HepG2 (cell line): ENCODE results near the gene EMC10. TPM values are rescaled to one million over a fixed set of nuclear protein-coding genes. Genes with fewer than 3 reads are reported as not detected.

Experiments
- ATAC-seq: fragments of 200-7000 bp; cut with Tn5 transposase; 3 replicates; pipeline ENCODE4 v1.9.1; 2020; ENCODE audit warnings: mild to moderate bottlenecking, moderate library complexity
- BruUV-seq: library from RNA; stranded (reverse); fragments of 400-500 nt; replicated peaks from 2 replicates; lab custom pipeline; 2021; lab: Mats Ljungman, UMichigan
- CTCF ChIA-PET: fragments of 300-600 bp; formaldehyde crosslinking; extraction: SDS; loops from one replicate; lab custom pipeline; 2021; ENCODE audit warnings: low total read pairs, inconsistent platforms, low intra/inter-chr PET ratio; lab: Yijun Ruan, JAX
- POLR2A ChIA-PET: fragments of 350-600 bp; sonication (Branson Sonifier 250); formaldehyde crosslinking; loops from one replicate; lab custom pipeline; 2020; ENCODE audit warnings: antibody characterized with exemption, inconsistent platforms; lab: Yijun Ruan, JAX
- DNase-seq: peaks from one replicate; pipeline ENCODE4 v3.0.0-alpha.2; 2015; ENCODE audit warnings: low spot score
- FAIRE-seq: peaks from 3 replicates; lab custom pipeline; 2011; peaks lifted over from hg19 to GRCh38; lab: Jason Lieb, UNC
- H2AFZ ChIP-seq: one replicate; pipeline ENCODE4 v1.6.1; 2011; ENCODE audit warnings: low read length, inconsistent platforms
- H3K27ac ChIP-seq: fragments of 300-600 bp; 3 replicates; pipeline ENCODE4 v1.8.0; 2011; ENCODE audit warnings: mixed run types, mild to moderate bottlenecking, mixed read lengths, low read length, inconsistent platforms; ENCODE audit not compliant: insufficient read depth; ENCODE audit errors: extremely low read length
- H3K27me3 ChIP-seq, 2 experiments: fragments of 200-600 bp in 1 of 2; 2 replicates in 1 of 2; 3 replicates in 1 of 2; pipeline versions ENCODE4 v1.6.0 to v1.8.0; 2011; ENCODE audit warnings: low read length in 2 of 2, mild to moderate bottlenecking in 2 of 2, moderate library complexity in 2 of 2, inconsistent platforms in 1 of 2; ENCODE audit not compliant: insufficient read depth in 2 of 2, control insufficient read depth in 1 of 2
- H3K36me3 ChIP-seq, 2 experiments: fragments of 200-600 bp in 1 of 2; replicated peaks in 1 of 2; 2 replicates in 1 of 2; 3 replicates in 1 of 2; pipeline versions ENCODE4 v1.5.1 to v1.8.0; 2011; ENCODE audit warnings: low read length in 2 of 2, inconsistent platforms in 1 of 2; ENCODE audit not compliant: insufficient read depth in 2 of 2, control insufficient read depth in 1 of 2
- H3K4me1 ChIP-seq: 2 replicates; pipeline ENCODE4 v1.5.1; 2012; ENCODE audit warnings: low read length, inconsistent platforms; ENCODE audit not compliant: insufficient read depth
- H3K4me2 ChIP-seq: 2 replicates; pipeline ENCODE4 v1.6.0; 2011; ENCODE audit warnings: low read depth, low read length, inconsistent platforms
- H3K4me3 ChIP-seq, 3 experiments: fragments of 200-600 bp in 1 of 3; sonication (generic), shearing (Covaris generic) in 1 of 3; replicated peaks in 1 of 3; 2 replicates each; pipeline ENCODE4 v1.5.1; 2011 to 2016; ENCODE audit warnings: low read length in 3 of 3, inconsistent platforms in 2 of 3, low read depth in 2 of 3, mild to moderate bottlenecking in 2 of 3, control low read depth in 1 of 3, mixed read lengths in 1 of 3; ENCODE audit not compliant: insufficient read depth in 1 of 3
- H3K79me2 ChIP-seq: one replicate; pipeline ENCODE4 v1.6.1; 2011; ENCODE audit warnings: low read length, inconsistent platforms; ENCODE audit not compliant: insufficient read depth
- H3K9ac ChIP-seq: 2 replicates; pipeline ENCODE4 v1.6.0; 2011; ENCODE audit warnings: mild to moderate bottlenecking, low read depth, low read length, inconsistent platforms; ENCODE audit not compliant: insufficient read depth
- H3K9me3 ChIP-seq: 2 replicates; pipeline ENCODE4 v1.5.1; 2012; ENCODE audit warnings: mild to moderate bottlenecking, low read length
- H4K20me1 ChIP-seq: 2 replicates; pipeline ENCODE4 v1.6.0; 2011; ENCODE audit warnings: inconsistent platforms, mild to moderate bottlenecking, low read length, moderate library complexity; ENCODE audit not compliant: insufficient read depth
- ATF6 ChIP-seq: sonication (generic); formaldehyde crosslinking; conservative IDR thresholded peaks from 2 replicates; pipeline ENCODE4 v1.4.0; 2020; ENCODE audit warnings: missing genetic modification reagents
- CREB1 ChIP-seq, 2 experiments: fragments of 450-650 bp in 1 of 2; IDR thresholded peaks; 2 replicates each; pipeline ENCODE4 v1.6.1; 2016 to 2017; ENCODE audit warnings: control low read depth in 1 of 2, mild to moderate bottlenecking in 1 of 2, missing compliant biosample characterization in 1 of 2, missing genetic modification characterization in 1 of 2
- DRAP1 ChIP-seq: IDR thresholded peaks from 2 replicates; pipeline ENCODE4 v1.6.1; 2016; ENCODE audit warnings: missing genetic modification reagents, missing compliant biosample characterization
- GMEB1 ChIP-seq: sonication (generic); formaldehyde crosslinking; IDR thresholded peaks from 2 replicates; pipeline ENCODE4 v1.5.1; 2020; ENCODE audit warnings: missing genetic modification reagents, mild to moderate bottlenecking, borderline replicate concordance
- HINFP ChIP-seq: sonication (generic); formaldehyde crosslinking; IDR thresholded peaks from 2 replicates; pipeline ENCODE4 v1.4.0; 2020; ENCODE audit warnings: low read depth, mild to moderate bottlenecking, missing genetic modification reagents
- MYC ChIP-seq: sonication (generic); formaldehyde crosslinking; IDR thresholded peaks from 2 replicates; pipeline ENCODE4 v1.9.0; 2021; ENCODE audit warnings: missing genetic modification reagents, borderline replicate concordance
- NFE2L1 ChIP-seq: sonication (generic); formaldehyde crosslinking; IDR thresholded peaks from 2 replicates; pipeline ENCODE4 v1.4.0; 2020; ENCODE audit warnings: missing genetic modification reagents, mild to moderate bottlenecking, borderline replicate concordance
- PBX2 ChIP-seq: IDR thresholded peaks from 2 replicates; pipeline ENCODE4 v1.6.1; 2016; ENCODE audit warnings: control low read depth
- PHF8 ChIP-seq: sonication (generic); formaldehyde crosslinking; IDR thresholded peaks from 2 replicates; pipeline ENCODE4 v1.5.0; 2020; ENCODE audit warnings: missing genetic modification reagents
- POLR2AphosphoS5 ChIP-seq: IDR thresholded peaks from 2 replicates; pipeline ENCODE4 v1.6.1; 2012; ENCODE audit warnings: low read depth, low read length
- PREB ChIP-seq: sonication (generic); formaldehyde crosslinking; IDR thresholded peaks from 2 replicates; pipeline ENCODE4 v1.4.0; 2020; ENCODE audit warnings: missing genetic modification reagents
- SP2 ChIP-seq: sonication (generic); formaldehyde crosslinking; IDR thresholded peaks from 2 replicates; pipeline ENCODE4 v1.5.1; 2020; ENCODE audit warnings: mild to moderate bottlenecking, missing genetic modification reagents
- ZNF224 ChIP-seq: sonication (generic); formaldehyde crosslinking; IDR thresholded peaks from 2 replicates; pipeline ENCODE4 v1.5.0; 2020; ENCODE audit warnings: mild to moderate bottlenecking, missing genetic modification reagents
- ZNF414 ChIP-seq: sonication (generic); formaldehyde crosslinking; IDR thresholded peaks from 2 replicates; pipeline ENCODE4 v1.5.0; 2020; ENCODE audit warnings: missing genetic modification reagents
- ZNF576 ChIP-seq: sonication (generic); formaldehyde crosslinking; IDR thresholded peaks from 2 replicates; pipeline ENCODE4 v1.4.0; 2020; ENCODE audit warnings: mild to moderate bottlenecking, missing genetic modification reagents
- ZNF660 ChIP-seq: sonication (generic); formaldehyde crosslinking; IDR thresholded peaks from 2 replicates; pipeline ENCODE4 v1.5.1; 2020; ENCODE audit warnings: mild to moderate bottlenecking, low read depth, missing genetic modification reagents, borderline replicate concordance
- WGBS: methylation state at CpG from one replicate; pipeline ENCODE4 v1.1.6; 2017; ENCODE audit warnings: low lambda C conversion rate; 5-methylcytosine and 5-hydroxymethylcytosine counted together
- in situ Hi-C: cut with HindIII; loops from 2 replicates; pipeline ENCODE4 v1.10.0; 2017; ENCODE audit warnings: low pct_unique_long_range_greater_than_20kb; ENCODE audit not compliant: extremely low pct_ligation_motif_present
- intact Hi-C: fragments of 100-400 bp; cut with micrococcal nuclease; formaldehyde crosslinking; loops from one replicate; pipeline ENCODE4 v1.10.0; 2022; ENCODE audit not compliant: unreplicated experiment
- polyA plus RNA-seq, 8 experiments: library from polyadenylated mRNA; depleted of rRNA in 3 of 8; stranded (reverse) in 7 of 8; unstranded in 1 of 8; fragments of >200 nt; fragmentation: Illumina TruSeq in 4 of 8; extraction: Trizol in 4 of 8; gene quantifications; 2 replicates each; pipeline versions ENCODE4 v1.2.1 to v1.2.3, GENCODE V29; 2011 to 2016; ENCODE audit warnings: low read depth in 4 of 8, missing spikeins in 1 of 8, mixed read lengths in 1 of 8; ENCODE audit not compliant: insufficient read depth in 1 of 8
- total RNA-seq, 5 experiments: library from RNA; depleted of rRNA; stranded (reverse); fragments of >200 nt; fragmentation: Illumina TruSeq; extraction: Trizol; gene quantifications; 2 replicates each; pipeline ENCODE4 v1.2.3, GENCODE V29; 2016; ENCODE audit warnings: low read depth in 1 of 5

EMC10 gene
- total and polyA plus RNA-seq, 2 of the 13 experiments (the other 11 are each of a cell fraction or from before 2014, with no cell fraction given), result not detected

- peaks cover 0 to 4% of the 10 kb centered on the region in 2 experiments; a peak in 2 of 5 replicates for H3K27me3 ChIP-seq
- H2AFZ ChIP-seq, result no peak overlapping the region
- 93% methylated on average over 15 of the region's 37 CpGs for WGBS
- no peak overlapping the region for H3K4me3 ChIP-seq
- H3K9ac ChIP-seq, result no peak overlapping the region
- H3K9me3 ChIP-seq, result no peaks in the 10 kb centered on the region
- no peaks in the 10 kb centered on the region for H4K20me1 ChIP-seq
- no peak overlapping the region for H3K4me2 ChIP-seq
- no peaks in the 10 kb centered on the region for H3K36me3 ChIP-seq
- CTCF ChIA-PET, result no interaction called here
- ATAC-seq (no peak), FAIRE-seq (no peak), DNase-seq (no peak)
- POLR2A ChIA-PET, result no interaction called here
- BruUV-seq, result no TSS peak
- no peak overlapping the region for H3K27ac ChIP-seq
- H3K4me1 ChIP-seq, result peaks cover 15% of the 10 kb centered on the region
- intact Hi-C loops (no loop called here), in situ Hi-C loops (no loop called here)
- H3K79me2 ChIP-seq, result no peaks in the 10 kb centered on the region
- TF ChIP-seq ZNF576 (CRISPR knock-in tag) (no peak), MYC (no peak), ATF6 (CRISPR knock-in tag) (no peak), ZNF414 (no peak), PHF8 (CRISPR knock-in tag) (no peak), PBX2 (CRISPR knock-in tag) (no peak), DRAP1 (no peak), CREB1 (IDR thresholded peaks at IDR 0.05) (no peak), CREB1 (CRISPR knock-in tag; IDR thresholded peaks at IDR 0.05) (no peak), ZNF660 (CRISPR knock-in tag) (no peak), GMEB1 (CRISPR knock-in tag) (no peak), PREB (no peak), POLR2AphosphoS5 (no peak), HINFP (CRISPR knock-in tag) (no peak), SP2 (no peak), ZNF224 (CRISPR knock-in tag) (no peak), NFE2L1 (CRISPR knock-in tag) (no peak)
Observed at GRCh38 chr19:50517704-50518075, 41.4 kb downstream of the EMC10 start.
